ENCODE results near the gene CAPN11. TPM values are rescaled to one million over a fixed set of nuclear protein-coding genes. Genes with fewer than 3 reads are reported as not detected.

Gene CAPN11
- not detected for total RNA-seq

DNA sequence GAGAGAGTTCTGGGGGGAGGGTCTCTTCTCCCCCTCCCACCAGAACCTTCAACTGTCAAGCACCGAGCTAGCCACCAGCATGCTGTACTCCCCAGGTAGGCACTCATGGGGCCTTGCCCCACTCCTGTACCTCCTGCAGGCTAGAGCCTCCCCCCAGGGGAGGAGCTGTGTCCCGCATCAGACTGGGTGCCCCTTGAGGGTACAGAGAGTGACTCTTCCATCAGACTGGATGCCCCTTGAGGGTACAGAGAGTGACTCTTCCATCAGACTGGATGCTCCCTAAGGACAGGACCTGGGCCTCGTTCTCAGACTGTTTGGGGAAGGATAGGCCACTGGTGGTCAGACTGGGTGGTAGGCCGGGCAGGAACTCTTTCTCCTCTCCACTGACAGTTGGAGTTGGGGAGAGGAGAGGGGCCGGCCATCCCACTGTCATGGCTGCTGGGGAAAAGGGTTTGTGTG, at the start of gene CAPN11:
CAPN11 (plus strand) TSS at position 51 of the 459 bp plus-strand sequence; CDS start at position 80, 29 bp downstream.

DNA sequence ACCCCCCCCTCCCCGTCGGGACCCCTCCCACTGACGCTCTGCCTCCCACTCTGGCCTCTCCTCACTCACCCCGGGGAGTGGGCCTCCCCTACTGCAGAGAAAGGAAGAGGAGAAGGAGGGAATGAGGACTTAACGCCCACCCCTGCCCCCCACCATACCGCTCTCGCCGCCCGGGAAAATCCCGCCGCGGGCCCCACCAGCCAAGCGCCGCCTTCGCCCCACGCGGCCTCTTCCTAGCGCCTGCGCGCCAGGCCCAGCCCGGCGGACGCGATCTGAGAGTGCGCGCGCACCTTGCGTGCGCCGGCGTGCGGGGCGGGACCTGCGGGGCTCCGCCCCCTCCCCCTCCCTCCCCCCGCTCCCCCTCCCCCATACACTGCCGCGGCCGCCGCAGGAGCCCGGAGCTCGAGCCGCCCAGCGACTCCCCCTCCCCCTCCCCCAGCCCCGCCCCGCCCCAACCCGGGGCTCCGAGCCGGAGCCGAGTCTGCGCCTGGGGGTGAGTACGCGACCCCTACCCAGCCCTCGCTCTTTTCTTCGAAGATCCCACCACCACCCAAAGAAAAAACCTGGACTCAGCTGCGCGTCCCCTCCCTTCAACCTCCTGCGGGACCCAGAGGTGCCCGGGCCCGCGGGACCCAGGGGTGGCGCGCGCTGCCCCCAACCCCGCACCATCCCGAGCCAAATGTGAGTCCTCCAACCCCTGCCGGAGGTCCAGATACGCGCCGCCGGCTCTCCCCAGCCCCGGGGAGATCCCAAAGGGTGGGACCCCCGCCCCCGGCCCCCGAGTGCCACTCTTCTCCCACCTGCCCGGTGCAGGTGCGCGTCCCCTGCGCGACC, 31.2 kb upstream of the CAPN11 start, which contains the start of the genes MRPL14 and TMEM63B:
MRPL14 (minus strand) TSS at position 267 of the 834 bp plus-strand sequence. CDS start 10,841 bp downstream, outside the sequence.
TMEM63B (plus strand) TSS at position 369 of the 834 bp plus-strand sequence. CDS start 7,031 bp downstream, outside the sequence.

DNA sequence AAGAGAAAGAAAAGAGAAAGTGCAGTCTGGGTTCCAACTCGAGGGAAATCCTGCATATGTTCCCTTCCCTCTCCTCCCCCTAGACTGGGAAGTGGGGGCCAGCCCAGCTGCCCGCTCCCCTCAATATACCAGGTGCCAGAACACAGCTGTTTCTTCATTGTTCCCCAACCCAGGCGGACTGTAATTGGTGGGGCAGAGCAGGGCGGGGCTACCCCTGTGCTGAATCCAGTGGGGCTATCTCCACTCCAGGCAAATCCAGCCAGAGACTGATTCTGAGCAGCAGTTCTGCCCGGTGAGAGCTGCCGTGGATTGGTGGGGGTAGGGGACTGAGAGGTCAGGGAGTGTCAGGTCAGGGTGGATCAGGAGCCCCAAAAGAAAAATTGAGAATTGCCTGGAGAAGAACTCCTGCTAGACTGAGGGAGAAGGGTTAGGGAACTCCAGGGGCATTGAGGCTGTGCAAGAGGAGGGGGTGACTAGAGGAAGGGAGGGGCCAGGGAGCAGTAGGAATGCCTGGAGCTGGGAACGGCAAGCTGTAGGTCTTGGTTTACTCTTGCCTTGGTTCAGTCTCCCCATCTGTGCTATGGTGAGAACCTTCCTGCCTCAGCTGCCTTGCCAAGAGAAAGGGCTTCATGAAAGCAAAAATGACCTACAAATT, 58.2 kb downstream of the CAPN11 start, which contains the start of gene MYMX:
MYMX (plus strand) TSS at position 250 of the 655 bp plus-strand sequence. CDS start 546 bp downstream, outside the sequence.

DNA sequence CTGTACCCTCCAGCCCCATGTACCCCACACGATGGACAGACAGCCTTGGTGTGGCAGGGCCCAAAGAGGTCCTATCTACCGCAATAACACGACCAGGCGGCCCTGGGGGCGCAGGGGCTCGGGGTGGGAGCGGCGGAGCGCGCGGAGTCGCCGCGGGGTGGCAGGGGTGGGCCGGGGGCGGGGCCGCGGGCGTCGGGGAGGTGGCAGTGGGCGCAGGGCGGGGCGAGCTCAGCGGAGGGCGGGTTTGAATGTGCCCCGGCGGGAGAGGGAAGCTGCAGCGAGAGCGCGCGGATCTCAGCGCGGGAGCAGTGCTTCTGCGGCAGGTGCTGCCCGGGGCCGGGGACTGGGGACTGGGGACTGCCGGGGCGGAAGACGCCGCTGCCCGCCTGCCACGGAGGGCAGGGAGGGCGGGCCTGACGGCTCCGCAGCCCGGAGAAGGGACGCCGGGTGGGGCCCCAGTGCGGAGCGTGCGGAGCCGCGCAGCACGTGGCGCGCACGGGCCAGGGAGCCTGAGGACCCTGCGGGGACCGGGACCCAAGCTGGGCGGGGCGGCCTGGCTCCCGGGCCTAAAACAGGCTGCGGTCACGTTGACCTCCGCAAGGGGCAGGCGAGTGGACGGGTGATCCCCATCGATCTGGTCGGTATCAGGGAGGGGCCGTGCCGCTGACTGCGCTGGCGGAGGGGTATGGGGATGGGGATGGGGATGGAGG, 64.9 kb downstream of the CAPN11 start, which contains the start of gene SLC29A1:
SLC29A1 (plus strand) TSS at position 277 of the 710 bp plus-strand sequence. CDS start 3,719 bp downstream, outside the sequence.

Small RNA genes lying within 50 kb of the gene (small RNA-seq; reads per million reads assigned to genes)
- gene RN7SL811P = 0 reads per million in 2 donors

Other genes starting within 250 kb of the CAPN11 start
- gene MRPL14, start 31.4 kb upstream of the CAPN11 start, total RNA-seq = 10 to 100 TPM; 32.3 to 53.9 TPM
- gene TMEM63B, start 31.3 kb upstream of the CAPN11 start, total RNA-seq = 10 to 100 TPM; 46.0 to 55.7 TPM
- gene MYMX, start 58.1 kb downstream of the CAPN11 start, total RNA-seq = not detected
- 10 to 100 TPM in 1 of 2 donors, 1 to 10 TPM in 1; 5.2 to 18.3 TPM for gene SLC29A1, start 64.8 kb downstream of the CAPN11 start, total RNA-seq
- 1,000 to 10,000 TPM in 1 of 2 donors, 100 to 1,000 TPM in 1; 776 to 1,328 TPM for gene HSP90AB1, start 88.3 kb downstream of the CAPN11 start, total RNA-seq
- 100 to 1,000 TPM; 113 to 150 TPM for gene SLC35B2, start 98.7 kb downstream of the CAPN11 start, total RNA-seq
- gene NFKBIE, start 106.7 kb downstream of the CAPN11 start, total RNA-seq = 10 to 100 TPM; 13.3 to 23.7 TPM
- not detected for gene TMEM151B, start 111.6 kb downstream of the CAPN11 start, total RNA-seq
- 10 to 100 TPM; 14.5 to 21.6 TPM for gene AARS2, start 154.5 kb downstream of the CAPN11 start, total RNA-seq
- gene SPATS1, start 183.8 kb downstream of the CAPN11 start, total RNA-seq = not detected
- gene CDC5L, start 228.9 kb downstream of the CAPN11 start, total RNA-seq = 10 to 100 TPM; 19.3 to 22.6 TPM

Data from melanocyte of skin (primary cell).